A673 (cell line): ENCODE measurements around the gene CTNNBL1. TPM values are rescaled to one million over a fixed set of nuclear protein-coding genes. Genes with fewer than 3 reads are reported as not detected.

Experiments used
- BruUV-seq: library from RNA; stranded (reverse); fragments of 400-500 nt; replicated peaks from 2 replicates; lab custom pipeline; 2021; lab: Mats Ljungman, UMichigan
- CTCF ChIA-PET: fragments of 300-600 bp; sonication (Branson Sonifier 250); formaldehyde crosslinking; loops from one replicate; lab custom pipeline; 2022; ENCODE audit warnings: antibody characterized with exemption; lab: Charles Lee
- POLR2A ChIA-PET: fragments of 300-600 bp; sonication (Branson Sonifier 250); formaldehyde crosslinking; loops from one replicate; lab custom pipeline; 2022; ENCODE audit warnings: antibody characterized with exemption; ENCODE audit not compliant: low non-redundant PET; lab: Charles Lee
- DNase-seq: peaks from one replicate; pipeline ENCODE4 v3.0.0-alpha.2; 2015; ENCODE audit warnings: low spot score
- H3K27ac ChIP-seq: fragments of 200-600 bp; sonication (generic); 2 replicates; pipeline ENCODE4 v1.5.1; 2016; ENCODE audit warnings: mixed run types, low read depth, mild to moderate bottlenecking, mixed read lengths, antibody characterized with exemption, low read length; ENCODE audit not compliant: poor library complexity, severe bottlenecking
- H3K27me3 ChIP-seq: fragments of 200-600 bp; sonication (generic); replicated peaks from 2 replicates; pipeline ENCODE4 v1.6.1; 2017; ENCODE audit warnings: mixed run types, low read depth, mild to moderate bottlenecking, mixed read lengths, antibody characterized with exemption, low read length; ENCODE audit not compliant: insufficient read depth, poor library complexity
- H3K36me3 ChIP-seq: fragments of 200-600 bp; sonication (generic); 2 replicates; pipeline ENCODE4 v1.6.1; 2016; ENCODE audit warnings: mixed run types, mild to moderate bottlenecking, mixed read lengths, antibody characterized with exemption, low read length; ENCODE audit not compliant: insufficient read depth, poor library complexity, severe bottlenecking
- H3K4me1 ChIP-seq: fragments of 200-600 bp; sonication (generic); 2 replicates; pipeline ENCODE4 v1.6.1; 2017; ENCODE audit warnings: mixed run types, mild to moderate bottlenecking, mixed read lengths, antibody characterized with exemption, low read length; ENCODE audit not compliant: insufficient read depth, poor library complexity, severe bottlenecking
- H3K4me3 ChIP-seq: fragments of 200-600 bp; sonication (generic); 2 replicates; pipeline ENCODE4 v1.5.1; 2016; ENCODE audit warnings: low read depth, mixed run types, mild to moderate bottlenecking, mixed read lengths, low read length; ENCODE audit not compliant: poor library complexity, severe bottlenecking
- H3K9me3 ChIP-seq: fragments of 200-600 bp; sonication (generic); 2 replicates; pipeline ENCODE4 v1.6.1; 2016; ENCODE audit warnings: mixed run types, low read depth, mild to moderate bottlenecking, mixed read lengths, antibody characterized with exemption, low read length; ENCODE audit not compliant: poor library complexity, severe bottlenecking
- CTCF ChIP-seq: fragments of 300-800, 200-600 bp; sonication (generic); conservative IDR thresholded peaks from 2 replicates; pipeline ENCODE4 v1.5.1; 2017; ENCODE audit warnings: low read depth, mild to moderate bottlenecking, antibody characterized with exemption, low read length, moderate library complexity, mixed read lengths
- EZH2 ChIP-seq: fragments of 200-600 bp; sonication (generic); IDR thresholded peaks from 2 replicates; pipeline ENCODE4 v1.6.1; 2017; ENCODE audit warnings: borderline replicate concordance, low read depth, mild to moderate bottlenecking, mixed read lengths, antibody characterized with exemption, low read length; ENCODE audit not compliant: poor library complexity, severe bottlenecking
- intact Hi-C: fragments of 100-400 bp; cut with micrococcal nuclease; formaldehyde crosslinking; loops from one replicate; pipeline ENCODE4 v1.10.0; 2022; ENCODE audit not compliant: unreplicated experiment
- total RNA-seq: library from RNA; stranded (reverse); gene quantifications from 2 replicates; pipeline ENCODE4 v1.2.3, GENCODE V29; 2021

CTNNBL1 gene
- total RNA-seq, 1 experiment from 2014 or later: 88.5 TPM

GRCh38 chr20:37759761-37760209 is 66.0 kb downstream of the CTNNBL1 start:
- no peaks in the 10 kb centered on the region for H3K36me3 ChIP-seq
- intact Hi-C loops: no loop called here
- BruUV-seq: no TSS peak
- no peak for TF ChIP-seq EZH2
- no peak for TF ChIP-seq CTCF
- no peak overlapping the region for H3K27ac ChIP-seq
- H3K4me1 ChIP-seq: no peaks in the 10 kb centered on the region
- CTCF ChIA-PET: no interaction called here
- DNase-seq: no peak
- H3K27me3 ChIP-seq: no peaks in the 10 kb centered on the region
- no peaks in the 10 kb centered on the region for H3K9me3 ChIP-seq
- H3K4me3 ChIP-seq: no peak overlapping the region
- POLR2A ChIA-PET: no interaction called here

GRCh38 chr20:37760322-37760721 is 66.5 kb downstream of the CTNNBL1 start:
- no peak for DNase-seq
- intact Hi-C loops: no loop called here
- no TSS peak for BruUV-seq

GRCh38 chr20:37762716-37763485 is 69.1 kb downstream of the CTNNBL1 start:
- ChIA-PET CTCF (no interaction called here), POLR2A (no interaction called here)
- DNase-seq: no peak
- TF ChIP-seq CTCF (no peak), EZH2 (no peak)
- H3K27me3 ChIP-seq: no peaks in the 10 kb centered on the region
- no peaks in the 10 kb centered on the region for H3K9me3 ChIP-seq
- no TSS peak for BruUV-seq
- H3K4me1 ChIP-seq: no peaks in the 10 kb centered on the region
- no peak overlapping the region for H3K4me3 ChIP-seq
- intact Hi-C loops: no loop called here
- H3K27ac ChIP-seq: no peak overlapping the region
- no peaks in the 10 kb centered on the region for H3K36me3 ChIP-seq

More at GRCh38 chr20:37760322-37760721, 66.5 kb downstream of the CTNNBL1 start:
- no peaks in the 10 kb centered on the region for H3K9me3 ChIP-seq
- H3K27ac ChIP-seq: no peak overlapping the region
- H3K4me1 ChIP-seq: no peaks in the 10 kb centered on the region
- POLR2A ChIA-PET: no interaction called here
- H3K4me3 ChIP-seq: no peak overlapping the region
- TF ChIP-seq CTCF: no peak
- no peak for TF ChIP-seq EZH2
- no peaks in the 10 kb centered on the region for H3K36me3 ChIP-seq
- CTCF ChIA-PET: interaction anchor here (0.6 kb wide), 1 partner anchor 115 kb away, joined by 3 read pairs; no protein-coding TSS in a partner anchor
- H3K27me3 ChIP-seq: no peaks in the 10 kb centered on the region
